ENCODE results near the gene CLTCL1. TPM values are rescaled to one million over a fixed set of nuclear protein-coding genes. Genes with fewer than 3 reads are reported as not detected.
"Not testable (repeated sequence)": the region's sequence is repeated elsewhere in the genome, so short reads cannot be mapped to it uniquely, and the experiment has no call there.

Gene CLTCL1
- 1.3 TPM for polyA plus RNA-seq

GRCh38 chr22:19291580-19292457 lies at the start of gene CLTCL1:
TSS of gene CLTCL1 (minus strand) at chr22:19291719. CDS start at chr22:19291641, 78 bp downstream.
- Mint-ChIP-seq H3K36me3 (no peaks in the 10 kb centered on the region), H3K27me3 (peaks cover 5% of the 10 kb centered on the region), H3K4me3 (peak within 1 kb of the TSS; percentile 90 to 96 (median 94)), H3K9me3 (no peaks in the 10 kb centered on the region), H3K27ac (peak within 1 kb of the TSS; percentile 87 to 95 (median 94)), H3K4me1 (peaks cover 5 to 12% (median 7%) of the 10 kb centered on the region in 3 donors)

DNA sequence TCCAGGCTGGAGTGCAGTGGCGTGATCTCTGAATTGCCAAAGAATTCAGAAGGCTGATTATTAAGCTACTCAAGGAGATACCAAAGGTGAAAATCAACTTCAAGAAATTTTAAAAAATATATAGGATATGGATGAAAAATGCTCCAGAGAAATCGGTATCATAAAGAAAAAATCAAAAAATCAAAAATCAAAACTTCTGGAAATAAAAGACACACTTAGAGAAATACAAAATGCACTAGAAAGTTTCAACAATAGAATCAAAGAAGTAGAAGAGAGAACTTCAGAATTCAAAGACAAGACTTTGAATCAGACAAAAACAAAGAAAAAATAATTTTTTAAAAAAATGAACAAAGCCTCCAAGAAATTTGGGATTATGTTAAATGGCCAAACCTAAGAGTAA lies 45.6 kb upstream of the CLTCL1 start:
- H3K9me3 Mint-ChIP-seq, result peaks cover 15 to 44% (median 23%) of the 10 kb centered on the region in 3 donors
- H3K27me3 Mint-ChIP-seq, result no peaks in the 10 kb centered on the region
- no peak overlapping the region for H3K27ac Mint-ChIP-seq
- peaks cover 0 to 6% (median 0%) of the 10 kb centered on the region in 3 donors for H3K4me1 Mint-ChIP-seq
- H3K4me3 Mint-ChIP-seq, result peak overlapping the region in 1 of 4 donors; percentile 37
- H3K36me3 Mint-ChIP-seq, result peaks cover 64% of the 10 kb centered on the region

- Mint-ChIP-seq H3K36me3 (peaks cover 62% of the 10 kb centered on the region), H3K4me3 (peak overlapping the region in 1 of 4 donors; percentile 22), H3K4me1 (no peaks in the 10 kb centered on the region), H3K9me3 (peaks cover 11 to 47% (median 24%) of the 10 kb centered on the region in 3 donors), H3K27ac (no peak overlapping the region), H3K27me3 (no peaks in the 10 kb centered on the region)
These were observed 44.9 kb upstream of the CLTCL1 start for GRCh38 chr22:19336133-19337075.

DNA sequence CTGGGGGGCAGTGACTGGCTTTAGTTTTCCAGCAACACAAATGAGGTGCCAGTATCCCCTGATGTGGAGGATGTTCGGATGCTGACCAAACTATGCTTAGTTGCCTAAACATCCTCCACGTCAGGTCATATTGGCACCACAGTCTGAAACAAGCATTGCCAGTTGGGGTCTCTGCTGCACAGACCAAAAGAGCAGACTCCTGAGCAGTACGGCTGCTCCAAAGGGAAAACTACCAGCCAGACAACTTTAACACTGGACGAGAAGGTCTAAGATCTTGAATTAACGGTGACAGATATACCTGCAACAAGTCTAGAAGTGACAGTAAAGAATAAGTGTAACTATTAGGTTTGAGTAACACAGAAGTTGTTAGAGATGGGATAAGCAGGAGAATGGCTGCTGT lies 40.5 kb upstream of the CLTCL1 start:
- H3K4me1 Mint-ChIP-seq, result no peaks in the 10 kb centered on the region
- H3K27ac Mint-ChIP-seq, result peak overlapping the region in 2 of 3 donors; percentile 25 to 53
- peaks cover 5 to 30% (median 17%) of the 10 kb centered on the region in 3 donors for H3K9me3 Mint-ChIP-seq
- H3K4me3 Mint-ChIP-seq, result peak overlapping the region in 1 of 4 donors; percentile 41
- H3K27me3 Mint-ChIP-seq, result no peaks in the 10 kb centered on the region
- peaks cover 43% of the 10 kb centered on the region for H3K36me3 Mint-ChIP-seq

- H3K4me1 Mint-ChIP-seq, result no peaks in the 10 kb centered on the region
- H3K4me3 Mint-ChIP-seq, result no peak overlapping the region
- H3K36me3 Mint-ChIP-seq, result peaks cover 40% of the 10 kb centered on the region
- peaks cover 5 to 26% (median 17%) of the 10 kb centered on the region in 3 donors for H3K9me3 Mint-ChIP-seq
- no peaks in the 10 kb centered on the region for H3K27me3 Mint-ChIP-seq
- H3K27ac Mint-ChIP-seq, result peak overlapping the region in 1 of 3 donors; percentile 25
These were observed 40.0 kb upstream of the CLTCL1 start for GRCh38 chr22:19331474-19331873.

DNA sequence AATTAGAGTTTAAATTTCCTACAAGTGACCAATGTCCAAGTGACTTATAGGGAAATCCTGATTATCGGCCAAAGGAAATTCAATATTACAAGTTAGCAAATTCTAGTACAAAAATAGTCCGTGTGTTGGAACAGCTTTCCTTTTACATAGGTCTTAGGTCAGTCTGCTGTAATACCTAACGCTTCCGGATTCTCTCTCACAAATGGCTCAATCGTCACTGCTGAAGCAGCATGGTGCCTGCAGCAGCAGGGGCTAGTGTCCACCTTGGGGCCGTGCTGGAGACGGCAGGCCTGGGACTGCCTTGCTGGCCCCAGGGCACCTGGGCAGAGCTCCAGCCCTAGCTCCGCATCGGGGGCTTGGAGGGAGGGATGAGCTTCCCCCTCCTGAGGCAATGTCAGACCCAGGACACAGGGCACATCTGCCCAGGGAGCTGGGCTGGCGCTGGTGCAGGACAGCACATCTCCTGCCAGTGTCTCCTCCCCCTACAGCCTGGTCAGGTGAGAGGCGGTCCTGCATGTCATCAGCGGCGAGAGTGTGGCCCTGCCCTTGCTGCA lies 39.4 kb upstream of the CLTCL1 start:
- Mint-ChIP-seq H3K27me3 (no peaks in the 10 kb centered on the region), H3K27ac (no peak overlapping the region), H3K36me3 (peaks cover 38% of the 10 kb centered on the region), H3K9me3 (peaks cover 3 to 29% (median 20%) of the 10 kb centered on the region in 3 donors), H3K4me3 (no peak overlapping the region), H3K4me1 (no peaks in the 10 kb centered on the region)

GRCh38 chr22:19330205-19330604 lies 38.7 kb upstream of the CLTCL1 start:
- Mint-ChIP-seq H3K9me3 (peaks cover 2 to 24% (median 18%) of the 10 kb centered on the region in 3 donors), H3K27ac (peak overlapping the region in 1 of 3 donors; percentile 23), H3K36me3 (peaks cover 32% of the 10 kb centered on the region)
- H3K4me3 Mint-ChIP-seq, H3K27me3 Mint-ChIP-seq, H3K4me1 Mint-ChIP-seq: not testable (repeated sequence)

DNA sequence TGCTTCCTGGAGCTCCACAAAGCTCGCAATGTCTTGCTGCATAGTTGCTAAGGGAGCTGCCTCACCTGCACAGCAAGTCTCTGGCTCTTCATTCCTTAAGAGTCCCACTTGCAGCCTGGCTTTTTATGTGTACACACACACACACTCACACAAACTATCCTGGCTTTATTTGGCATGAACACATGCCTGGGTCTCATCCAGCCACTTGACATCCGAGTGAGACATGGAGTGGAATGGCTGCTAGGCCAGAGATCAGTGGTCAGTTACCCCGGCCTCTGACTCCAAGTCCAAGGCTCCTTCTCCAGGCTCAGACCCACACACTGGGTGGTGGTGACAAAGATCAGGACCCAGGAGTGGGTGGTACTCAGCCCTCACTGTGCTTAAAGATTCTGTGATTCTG lies 37.9 kb upstream of the CLTCL1 start:
- peaks cover 27% of the 10 kb centered on the region for H3K36me3 Mint-ChIP-seq
- no peak overlapping the region for H3K27ac Mint-ChIP-seq
- H3K27me3 Mint-ChIP-seq, result no peaks in the 10 kb centered on the region
- H3K9me3 Mint-ChIP-seq, result peaks cover 2 to 20% (median 16%) of the 10 kb centered on the region in 3 donors
- H3K4me3 Mint-ChIP-seq, result no peak overlapping the region
- H3K4me1 Mint-ChIP-seq, result no peaks in the 10 kb centered on the region

- peaks cover 12% of the 10 kb centered on the region for H3K36me3 Mint-ChIP-seq
- no peak overlapping the region for H3K4me3 Mint-ChIP-seq
- peaks cover 2 to 12% (median 8%) of the 10 kb centered on the region in 3 donors for H3K9me3 Mint-ChIP-seq
- no peaks in the 10 kb centered on the region for H3K4me1 Mint-ChIP-seq
- H3K27ac Mint-ChIP-seq, result no peak overlapping the region
- H3K27me3 Mint-ChIP-seq, result no peaks in the 10 kb centered on the region
These were observed 33.9 kb upstream of the CLTCL1 start for GRCh38 chr22:19325296-19325948.

- H3K4me1 Mint-ChIP-seq, H3K27me3 Mint-ChIP-seq, H3K27ac Mint-ChIP-seq, H3K36me3 Mint-ChIP-seq, H3K4me3 Mint-ChIP-seq: not testable (repeated sequence)
- peaks cover 4 to 11% (median 8%) of the 10 kb centered on the region in 3 donors for H3K9me3 Mint-ChIP-seq
These were observed 31.9 kb upstream of the CLTCL1 start for GRCh38 chr22:19323420-19323819.

DNA sequence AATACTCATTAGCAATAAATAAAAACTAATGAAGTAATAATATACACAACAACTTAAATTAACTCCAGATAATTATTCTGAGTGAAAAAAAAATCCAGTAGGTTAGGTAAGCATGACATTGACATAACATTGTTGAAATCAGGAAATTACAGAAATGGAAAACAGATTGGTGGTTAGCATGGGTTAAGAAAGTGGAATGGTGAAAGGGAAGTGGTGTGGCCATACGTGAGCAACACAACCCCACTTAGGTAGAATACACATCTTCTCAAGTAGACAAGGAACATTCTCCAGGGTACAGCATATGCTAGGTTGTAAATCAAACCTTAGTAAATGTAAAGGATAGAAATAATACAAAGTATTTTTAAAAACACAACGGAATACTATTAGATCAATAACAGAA lies 30.2 kb upstream of the CLTCL1 start:
- Mint-ChIP-seq H3K4me3 (peak overlapping the region in 1 of 4 donors; percentile 36), H3K4me1 (no peaks in the 10 kb centered on the region), H3K9me3 (peaks cover 2 to 11% (median 9%) of the 10 kb centered on the region in 3 donors), H3K27me3 (no peaks in the 10 kb centered on the region), H3K27ac (no peak overlapping the region), H3K36me3 (peaks cover 3% of the 10 kb centered on the region)

- H3K27ac Mint-ChIP-seq, H3K4me1 Mint-ChIP-seq, H3K36me3 Mint-ChIP-seq, H3K4me3 Mint-ChIP-seq, H3K27me3 Mint-ChIP-seq, H3K9me3 Mint-ChIP-seq: not testable (repeated sequence)
These were observed 28.6 kb upstream of the CLTCL1 start for GRCh38 chr22:19320136-19320535.

- H3K36me3 Mint-ChIP-seq, result peaks cover 4% of the 10 kb centered on the region
- no peaks in the 10 kb centered on the region for H3K27me3 Mint-ChIP-seq
- H3K4me3 Mint-ChIP-seq, result no peak overlapping the region
- H3K9me3 Mint-ChIP-seq, result peaks cover 2 to 11% (median 9%) of the 10 kb centered on the region in 3 donors
- no peak overlapping the region for H3K27ac Mint-ChIP-seq
- no peaks in the 10 kb centered on the region for H3K4me1 Mint-ChIP-seq
These were observed 27.8 kb upstream of the CLTCL1 start for GRCh38 chr22:19319281-19319680.

DNA sequence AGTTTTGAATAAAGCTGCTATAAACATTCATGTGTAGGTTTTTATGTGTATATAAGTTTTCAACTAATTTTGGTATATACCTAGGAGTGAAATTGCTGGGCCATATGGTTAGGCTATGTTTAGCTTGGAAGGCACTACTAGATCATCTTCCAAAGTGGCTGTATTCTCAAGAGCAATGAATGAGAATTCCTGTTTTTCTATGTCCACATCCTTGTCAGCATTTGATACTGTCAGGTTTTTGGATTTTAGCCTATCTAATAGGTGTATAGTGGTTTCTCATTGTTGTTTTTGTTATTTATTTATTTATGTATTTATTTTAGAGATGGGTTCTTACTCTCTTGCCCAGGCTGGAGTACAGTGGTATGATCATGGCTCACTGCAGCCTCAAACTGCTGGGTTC lies 26.3 kb upstream of the CLTCL1 start:
- Mint-ChIP-seq H3K36me3 (peaks cover 3% of the 10 kb centered on the region), H3K4me1 (no peaks in the 10 kb centered on the region), H3K27me3 (no peaks in the 10 kb centered on the region), H3K9me3 (peaks cover 2 to 15% (median 13%) of the 10 kb centered on the region in 3 donors), H3K4me3 (no peak overlapping the region), H3K27ac (no peak overlapping the region)

Measured in IgD-negative memory B cell (primary cell).